ENCODE measurements around the gene CNOT8.
"Not testable (repeated sequence)": the region's sequence is repeated elsewhere in the genome, so short reads cannot be mapped to it uniquely, and the experiment has no call there.

The CNOT8 gene

GRCh38 chr5:154866841-154867240 lies 8.4 kb downstream of the CNOT8 start:
- DNase-seq = no peak

- DNase-seq = no peak
Observed at GRCh38 chr5:154868702-154869101, 10.3 kb downstream of the CNOT8 start.

- DNase-seq = no peak
Observed at GRCh38 chr5:154871734-154872133, 13.3 kb downstream of the CNOT8 start.

GRCh38 chr5:154873791-154874331 lies 15.4 kb downstream of the CNOT8 start:
- no peak for DNase-seq

GRCh38 chr5:154878642-154879335 lies 20.4 kb downstream of the CNOT8 start:
- DNase-seq = no peak

- DNase-seq = no peak
Observed at GRCh38 chr5:154881986-154882385, 23.6 kb downstream of the CNOT8 start.

GRCh38 chr5:154884424-154884823 lies 26.0 kb downstream of the CNOT8 start:
- DNase-seq = no peak

- DNase-seq = no peak
Observed at GRCh38 chr5:154885439-154885838, 27.0 kb downstream of the CNOT8 start.

- no peak for DNase-seq
Observed at GRCh38 chr5:154892369-154892771, 33.9 kb downstream of the CNOT8 start.

GRCh38 chr5:154893381-154893780 lies 35.0 kb downstream of the CNOT8 start:
- no peak for DNase-seq

- DNase-seq = no peak
Observed at GRCh38 chr5:154895606-154896561, 37.5 kb downstream of the CNOT8 start.

GRCh38 chr5:154896562-154897165 lies 38.2 kb downstream of the CNOT8 start:
- no peak for DNase-seq

GRCh38 chr5:154898210-154898609 lies 39.8 kb downstream of the CNOT8 start:
- DNase-seq = no peak

GRCh38 chr5:154899151-154899816 lies 40.9 kb downstream of the CNOT8 start:
- no peak for DNase-seq

- no peak for DNase-seq
Observed at GRCh38 chr5:154900066-154900465, 41.6 kb downstream of the CNOT8 start.

- no peak for DNase-seq
Observed at GRCh38 chr5:154901276-154901675, 42.8 kb downstream of the CNOT8 start.

GRCh38 chr5:154901913-154902312 lies 43.5 kb downstream of the CNOT8 start:
- no peak for DNase-seq

- not testable (repeated sequence) for DNase-seq
Observed at GRCh38 chr5:154905601-154906000, 47.2 kb downstream of the CNOT8 start.

- DNase-seq = no peak
Observed at GRCh38 chr5:154916874-154917273, 58.4 kb downstream of the CNOT8 start.

GRCh38 chr5:154917757-154918156 lies 59.3 kb downstream of the CNOT8 start:
- DNase-seq = no peak

GRCh38 chr5:154923441-154924430 lies 65.3 kb downstream of the CNOT8 start:
- no peak for DNase-seq
